Omental fat pad (tissue), 4 donors: ENCODE data around the gene AK4. TPM values are rescaled to one million over a fixed set of nuclear protein-coding genes. Genes with fewer than 3 reads are reported as not detected.

Source experiments
- ATAC-seq: fragments of 150-250 bp; one replicate; pipeline ENCODE4 v1.9.1; 2016; ENCODE audit warnings: mild to moderate bottlenecking, moderate library complexity; ENCODE audit not compliant: low FRiP score
- DNase-seq: peaks from one replicate; pipeline ENCODE4 v3.0.0-alpha.2; 2019; ENCODE audit warnings: low spot score
- total RNA-seq, 4 donors: library from RNA; depleted of rRNA; stranded (reverse); fragments of >200 nt; gene quantifications; one replicate each; pipeline ENCODE4 v1.1.0, GENCODE V29; 2016
- TF ChIP-seq, protein P1 (sequence below), 3 donors: fragments of 450-650 bp; IDR thresholded peaks; one replicate each; pipeline ENCODE4 v1.5.1; 2016 to 2017; ENCODE audit warnings: antibody characterized with exemption in 3 of 3, mild to moderate bottlenecking in 3 of 3, moderate library complexity in 2 of 3

The AK4 gene
- total RNA-seq, 4 donors from 2014 or later: 20.5 to 108 (median 61.8) TPM

DNA sequence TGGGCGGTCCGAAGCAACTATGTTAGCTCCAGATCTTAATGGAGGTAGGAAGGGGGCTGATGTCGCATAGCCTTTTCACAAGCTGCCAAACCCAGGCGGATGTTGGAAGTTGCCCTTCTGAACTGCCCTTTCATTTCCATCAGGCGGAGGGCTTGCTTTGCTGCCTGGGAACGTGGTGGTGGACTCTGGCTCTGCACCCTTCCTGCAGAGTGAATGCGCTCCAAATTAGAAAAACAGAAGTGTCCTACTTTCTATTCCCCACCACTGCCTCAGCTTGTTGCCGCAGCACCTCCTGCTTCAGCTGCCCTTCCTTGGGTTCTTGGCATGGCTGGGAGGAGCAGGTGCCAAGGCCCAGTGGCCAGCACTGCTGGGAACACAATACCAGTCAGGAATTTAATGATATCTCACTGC lies 60.6 kb downstream of the AK4 start:
- TF ChIP-seq, protein P1, sequence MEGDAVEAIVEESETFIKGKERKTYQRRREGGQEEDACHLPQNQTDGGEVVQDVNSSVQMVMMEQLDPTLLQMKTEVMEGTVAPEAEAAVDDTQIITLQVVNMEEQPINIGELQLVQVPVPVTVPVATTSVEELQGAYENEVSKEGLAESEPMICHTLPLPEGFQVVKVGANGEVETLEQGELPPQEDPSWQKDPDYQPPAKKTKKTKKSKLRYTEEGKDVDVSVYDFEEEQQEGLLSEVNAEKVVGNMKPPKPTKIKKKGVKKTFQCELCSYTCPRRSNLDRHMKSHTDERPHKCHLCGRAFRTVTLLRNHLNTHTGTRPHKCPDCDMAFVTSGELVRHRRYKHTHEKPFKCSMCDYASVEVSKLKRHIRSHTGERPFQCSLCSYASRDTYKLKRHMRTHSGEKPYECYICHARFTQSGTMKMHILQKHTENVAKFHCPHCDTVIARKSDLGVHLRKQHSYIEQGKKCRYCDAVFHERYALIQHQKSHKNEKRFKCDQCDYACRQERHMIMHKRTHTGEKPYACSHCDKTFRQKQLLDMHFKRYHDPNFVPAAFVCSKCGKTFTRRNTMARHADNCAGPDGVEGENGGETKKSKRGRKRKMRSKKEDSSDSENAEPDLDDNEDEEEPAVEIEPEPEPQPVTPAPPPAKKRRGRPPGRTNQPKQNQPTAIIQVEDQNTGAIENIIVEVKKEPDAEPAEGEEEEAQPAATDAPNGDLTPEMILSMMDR (IDR thresholded peaks at IDR 0.05): no peak
- no peak for ATAC-seq
- DNase-seq: no peak

- TF ChIP-seq, protein P1 (IDR thresholded peaks at IDR 0.05): no peak
- ATAC-seq: no peak
- DNase-seq: no peak
Observed at GRCh38 chr1:65209005-65209885, 61.2 kb downstream of the AK4 start.

- TF ChIP-seq, protein P1 (IDR thresholded peaks at IDR 0.05): no peak
- ATAC-seq: no peak
Observed at GRCh38 chr1:65210325-65210724, 62.3 kb downstream of the AK4 start.

DNA sequence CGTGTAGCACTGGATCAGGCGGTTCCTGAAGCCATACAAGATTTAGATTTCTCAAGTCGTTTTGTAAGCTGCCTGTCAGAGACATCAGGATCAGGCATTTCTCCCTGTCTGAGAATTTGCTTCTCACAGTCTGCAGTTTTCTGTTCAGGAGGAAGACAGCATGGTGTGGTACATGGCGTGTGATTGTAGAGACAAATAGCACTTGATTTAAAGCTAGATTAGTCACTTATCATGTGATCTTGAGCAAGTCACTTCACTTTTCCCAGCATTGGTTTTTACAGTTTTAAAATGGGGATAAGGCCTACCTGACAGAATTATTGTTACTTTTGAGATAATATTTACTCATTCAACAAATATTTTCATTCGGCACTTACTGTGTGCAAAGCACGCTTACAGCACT lies 63.3 kb downstream of the AK4 start:
- TF ChIP-seq, protein P1 (IDR thresholded peaks at IDR 0.05): no peak
- no peak for ATAC-seq
- no peak for DNase-seq

More at GRCh38 chr1:65210325-65210724, 62.3 kb downstream of the AK4 start:
- DNase-seq: no peak

DNA sequence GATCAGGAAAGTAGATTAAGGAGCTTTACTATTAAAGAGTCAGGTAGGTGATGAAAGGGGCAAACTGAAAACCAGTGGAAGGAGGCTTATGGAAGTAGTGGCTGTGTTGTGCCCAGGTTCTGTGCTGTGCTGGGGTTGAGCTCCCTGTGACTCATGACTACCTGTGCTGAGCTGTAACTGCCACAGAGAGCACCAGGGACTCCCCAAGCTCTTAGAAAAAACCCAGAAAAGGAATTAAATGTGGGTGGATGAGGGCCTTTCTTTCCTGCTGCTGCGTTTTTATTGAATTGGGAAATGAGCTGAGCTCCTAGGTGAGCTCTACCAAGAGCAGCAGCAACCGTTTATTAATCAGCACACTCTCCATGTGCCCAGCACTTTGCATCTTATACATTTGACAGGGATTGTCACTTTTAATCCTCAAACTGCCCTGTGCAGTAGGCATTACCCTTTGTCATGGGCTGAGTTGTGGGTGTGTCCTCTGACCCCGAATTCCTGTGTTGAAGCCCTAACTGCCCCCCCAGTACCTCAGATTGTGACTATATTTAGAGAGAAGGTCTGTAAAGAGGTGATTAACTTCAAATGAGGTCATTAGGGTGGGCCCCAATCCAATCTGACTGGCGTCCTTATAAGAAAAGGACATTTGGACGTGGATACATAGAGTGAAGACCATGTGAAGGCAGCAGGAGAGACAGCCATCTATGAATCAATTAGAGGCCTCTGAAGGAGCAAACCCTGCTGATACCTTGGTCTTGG lies 65.4 kb downstream of the AK4 start:
- ATAC-seq (no peak), DNase-seq (no peak)
- TF ChIP-seq, protein P1 (IDR thresholded peaks at IDR 0.05): no peak

DNA sequence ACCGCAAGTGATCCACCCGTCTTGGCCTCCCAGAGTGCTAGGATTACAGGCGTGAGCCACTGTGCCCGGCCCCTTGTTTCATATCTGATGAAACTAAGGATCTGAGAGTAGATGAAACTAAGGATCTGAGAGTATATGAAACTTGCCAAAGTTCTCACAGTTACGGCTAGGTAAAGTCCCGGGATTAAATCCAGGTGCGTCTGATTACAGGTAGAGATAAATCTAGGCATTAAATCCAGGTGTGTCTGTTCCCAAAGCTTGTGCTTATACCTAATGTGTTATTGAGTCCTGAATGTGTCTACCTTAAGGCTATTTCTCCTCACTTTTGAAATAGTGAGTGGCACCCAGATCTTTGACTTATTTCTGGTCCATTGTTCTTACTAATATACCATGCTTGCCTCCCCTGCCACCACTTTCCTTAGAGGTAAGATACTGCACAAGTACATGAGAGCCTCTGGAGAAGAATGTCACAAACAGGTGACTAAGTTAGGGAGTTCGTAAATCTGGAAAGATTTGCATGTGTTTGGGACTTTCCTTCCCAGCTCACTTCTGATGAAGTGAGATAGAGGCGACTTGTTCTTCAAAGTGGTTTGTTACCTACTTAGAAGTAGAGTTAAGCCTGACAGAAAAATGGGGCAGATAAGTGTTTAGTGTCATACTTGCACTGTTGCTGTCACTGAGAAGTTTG lies 66.5 kb downstream of the AK4 start:
- TF ChIP-seq, protein P1 (IDR thresholded peaks at IDR 0.05): no peak
- ATAC-seq (no peak), DNase-seq (no peak)
